ENCODE measurements around the gene NFKBIL1.

GRCh38 chr6:31530659-31531058 lies 16.7 kb upstream of the NFKBIL1 start:
- TF ChIP-seq RAD21 (conservative IDR thresholded peaks at IDR 0.05 in 1 of 2, IDR thresholded peaks at IDR 0.05 in 1 of 2), result no peak
- TF ChIP-seq POLR2AphosphoS2 (conservative IDR thresholded peaks at IDR 0.05; ENCODE audit: low read length), result no peak
- no peak for TF ChIP-seq CTCF (IDR thresholded peaks at IDR 0.05)
- no peak for TF ChIP-seq CBX2 (IDR thresholded peaks at IDR 0.05; ENCODE audit: borderline replicate concordance, low read depth)
